Lung (tissue), 12 donors: ENCODE data around the gene ZNRF2. TPM values are rescaled to one million over a fixed set of nuclear protein-coding genes. Genes with fewer than 3 reads are reported as not detected.
"Not testable (repeated sequence)": the region's sequence is repeated elsewhere in the genome, so short reads cannot be mapped to it uniquely, and the experiment has no call there.

Experiments
- ATAC-seq: fragments of 200-7000 bp; cut with Tn5 transposase; one replicate; pipeline ENCODE4 v1.9.1; 2020; ENCODE audit warnings: moderate number of reproducible peaks; ENCODE audit not compliant: insufficient read depth, low FRiP score
- DNase-seq, 3 donors: peaks; one replicate each; pipeline ENCODE4 v3.0.0-alpha.2; 2013 to 2017
- H3K27ac ChIP-seq, 2 donors: one replicate each; pipeline ENCODE4 v1.5.1; 2013; ENCODE audit warnings: mild to moderate bottlenecking in 2 of 2, moderate library complexity in 2 of 2, control low read depth in 1 of 2, inconsistent platforms in 1 of 2, low read depth in 1 of 2, low read length in 1 of 2
- H3K27me3 ChIP-seq, 3 donors: one replicate each; pipeline ENCODE4 v1.5.1; 2013; ENCODE audit warnings: low read length in 2 of 3; ENCODE audit not compliant: control insufficient read depth in 3 of 3, insufficient read depth in 3 of 3
- H3K36me3 ChIP-seq, 4 donors: one replicate each; pipeline ENCODE4 v1.5.1; 2013; ENCODE audit warnings: low read length in 4 of 4, mild to moderate bottlenecking in 1 of 4, moderate library complexity in 1 of 4; ENCODE audit not compliant: control insufficient read depth in 4 of 4, insufficient read depth in 4 of 4
- H3K4me1 ChIP-seq, 5 donors: one replicate each; pipeline ENCODE4 v1.5.1; 2013; ENCODE audit warnings: low read length in 5 of 5, mild to moderate bottlenecking in 2 of 5, moderate library complexity in 1 of 5; ENCODE audit not compliant: control insufficient read depth in 5 of 5, insufficient read depth in 5 of 5
- H3K4me3 ChIP-seq: one replicate; pipeline ENCODE4 v1.5.1; 2013; ENCODE audit warnings: mild to moderate bottlenecking, control low read depth, moderate library complexity
- H3K9ac ChIP-seq, 2 donors: one replicate each; pipeline ENCODE4 v1.5.1; 2013; ENCODE audit warnings: low read length in 2 of 2, control low read depth in 1 of 2; ENCODE audit not compliant: insufficient read depth in 1 of 2
- H3K9me3 ChIP-seq, 4 donors: one replicate each; pipeline ENCODE4 v1.5.1; 2013; ENCODE audit warnings: low read length in 3 of 4, mild to moderate bottlenecking in 1 of 4, moderate library complexity in 1 of 4; ENCODE audit not compliant: control insufficient read depth in 4 of 4, insufficient read depth in 3 of 4
- WGBS, 2 donors: extraction: QIAGEN DNeasy Blood & Tissue Kit; methylation state at CpG; one replicate each; pipeline ENCODE4 v1.1.7; 2013; 5-methylcytosine and 5-hydroxymethylcytosine counted together
- polyA plus RNA-seq, 2 donors: library from polyadenylated mRNA; stranded (reverse); fragments of 200-250 nt; gene quantifications; one replicate each; pipeline ENCODE4 v1.2.1, GENCODE V29; 2013
- total RNA-seq, 2 donors: library from RNA; depleted of rRNA in 1 of 2; stranded (reverse); fragments of >200 nt in 1 of 2; gene quantifications; one replicate each; pipeline ENCODE4 v1.2.1, GENCODE V29; 2014 to 2021
- TF ChIP-seq, protein P1 (sequence below): IDR thresholded peaks from 2 replicates; pipeline ENCODE4 v1.5.1; 2012; ENCODE audit warnings: mild to moderate bottlenecking; ENCODE audit errors: control extremely low read depth, extremely low read depth
- donor health status: control.
- donor health status: control.
- donor health status: Bipolar disorder and iron deficiency.
- donor health status: healthy.
- donor health status: DM: yes; HTN: yes; CAD: no.

ZNRF2 gene
- total and polyA plus RNA-seq, 4 donors = 5.9 to 27.6 (median 15.4) TPM

- ATAC-seq (no peak), DNase-seq (peak; percentile 28 to 58 (median 56))
- WGBS, 2 donors = 0% methylated on average over 41 to 79 of the region's 79 CpGs
- H3K27ac ChIP-seq = peak overlapping the region; percentile 100
- H3K9me3 ChIP-seq = no peaks in the 10 kb centered on the region
- TF ChIP-seq, protein P1, sequence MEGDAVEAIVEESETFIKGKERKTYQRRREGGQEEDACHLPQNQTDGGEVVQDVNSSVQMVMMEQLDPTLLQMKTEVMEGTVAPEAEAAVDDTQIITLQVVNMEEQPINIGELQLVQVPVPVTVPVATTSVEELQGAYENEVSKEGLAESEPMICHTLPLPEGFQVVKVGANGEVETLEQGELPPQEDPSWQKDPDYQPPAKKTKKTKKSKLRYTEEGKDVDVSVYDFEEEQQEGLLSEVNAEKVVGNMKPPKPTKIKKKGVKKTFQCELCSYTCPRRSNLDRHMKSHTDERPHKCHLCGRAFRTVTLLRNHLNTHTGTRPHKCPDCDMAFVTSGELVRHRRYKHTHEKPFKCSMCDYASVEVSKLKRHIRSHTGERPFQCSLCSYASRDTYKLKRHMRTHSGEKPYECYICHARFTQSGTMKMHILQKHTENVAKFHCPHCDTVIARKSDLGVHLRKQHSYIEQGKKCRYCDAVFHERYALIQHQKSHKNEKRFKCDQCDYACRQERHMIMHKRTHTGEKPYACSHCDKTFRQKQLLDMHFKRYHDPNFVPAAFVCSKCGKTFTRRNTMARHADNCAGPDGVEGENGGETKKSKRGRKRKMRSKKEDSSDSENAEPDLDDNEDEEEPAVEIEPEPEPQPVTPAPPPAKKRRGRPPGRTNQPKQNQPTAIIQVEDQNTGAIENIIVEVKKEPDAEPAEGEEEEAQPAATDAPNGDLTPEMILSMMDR = no peak
- H3K9ac ChIP-seq = peak overlapping the region in 1 of 2 donors; percentile 65
- peak overlapping the region; percentile 84 for H3K4me3 ChIP-seq
- no peaks in the 10 kb centered on the region for H3K27me3 ChIP-seq
- H3K4me1 ChIP-seq = peaks cover 0 to 3% (median 0%) of the 10 kb centered on the region in 5 donors
- H3K36me3 ChIP-seq = no peaks in the 10 kb centered on the region
Measured at GRCh38 chr7:30285536-30286284, 1.3 kb downstream of the ZNRF2 start.

- H3K4me1 ChIP-seq = peaks cover 0 to 3% (median 0%) of the 10 kb centered on the region in 5 donors
- no peaks in the 10 kb centered on the region for H3K9me3 ChIP-seq
- DNase-seq (peak in 1 of 3 donors; percentile 33), ATAC-seq (no peak)
- H3K4me3 ChIP-seq = no peak overlapping the region
- 76 to 85% methylated on average over 11 of the region's 11 CpGs for WGBS, 2 donors
- TF ChIP-seq, protein P1 = no peak
- H3K36me3 ChIP-seq = no peaks in the 10 kb centered on the region
- no peaks in the 10 kb centered on the region for H3K27me3 ChIP-seq
- no peak overlapping the region for H3K9ac ChIP-seq
- no peak overlapping the region for H3K27ac ChIP-seq
Measured at GRCh38 chr7:30286749-30287148, 2.4 kb downstream of the ZNRF2 start.

DNA sequence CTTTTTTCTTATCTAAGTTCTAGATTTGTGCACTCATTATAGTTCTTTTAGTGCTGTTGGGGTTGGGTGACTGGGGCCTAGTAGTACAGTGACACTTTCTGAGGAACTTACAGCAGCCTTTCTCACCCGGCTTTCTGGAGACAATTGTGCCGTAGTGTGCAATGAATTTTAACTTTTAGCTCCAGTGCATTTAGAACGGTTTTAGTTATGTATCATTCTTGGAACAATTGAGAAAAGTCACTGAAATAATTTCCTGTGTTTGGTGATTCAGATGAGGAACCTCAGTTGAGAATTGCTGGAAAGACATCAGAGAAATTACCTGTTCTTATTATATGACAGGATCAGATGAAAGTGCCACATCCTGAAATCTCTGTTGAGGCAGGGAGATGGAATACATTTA lies 3.2 kb downstream of the ZNRF2 start:
- not testable (repeated sequence) for H3K27ac ChIP-seq, ATAC-seq, H3K9ac ChIP-seq, H3K27me3 ChIP-seq, H3K36me3 ChIP-seq, H3K4me3 ChIP-seq, H3K4me1 ChIP-seq, DNase-seq, H3K9me3 ChIP-seq
- 46 to 47% methylated on average over 3 of the region's 3 CpGs for WGBS, 2 donors

- DNase-seq, H3K4me1 ChIP-seq, H3K9me3 ChIP-seq, H3K36me3 ChIP-seq, H3K9ac ChIP-seq, H3K27me3 ChIP-seq, ATAC-seq, H3K4me3 ChIP-seq, H3K27ac ChIP-seq: not testable (repeated sequence)
- WGBS, 2 donors = 91 to 97% methylated on average over 2 of the region's 2 CpGs
Measured at GRCh38 chr7:30289634-30290033, 5.2 kb downstream of the ZNRF2 start.

- not testable (repeated sequence) for H3K9me3 ChIP-seq, H3K4me3 ChIP-seq, H3K36me3 ChIP-seq, ATAC-seq, DNase-seq, H3K27me3 ChIP-seq, H3K9ac ChIP-seq, H3K27ac ChIP-seq, H3K4me1 ChIP-seq
- WGBS, 2 donors = 47 to 61% methylated on average over 3 of the region's 3 CpGs
Measured at GRCh38 chr7:30290317-30290716, 5.9 kb downstream of the ZNRF2 start.

GRCh38 chr7:30292416-30293038 lies 8.1 kb downstream of the ZNRF2 start:
- not testable (repeated sequence) for H3K36me3 ChIP-seq, H3K4me3 ChIP-seq, DNase-seq, H3K27me3 ChIP-seq, H3K9ac ChIP-seq, H3K9me3 ChIP-seq, H3K27ac ChIP-seq, ATAC-seq, H3K4me1 ChIP-seq
- WGBS, 2 donors = 93 to 95% methylated on average over 3 of the region's 3 CpGs

DNA sequence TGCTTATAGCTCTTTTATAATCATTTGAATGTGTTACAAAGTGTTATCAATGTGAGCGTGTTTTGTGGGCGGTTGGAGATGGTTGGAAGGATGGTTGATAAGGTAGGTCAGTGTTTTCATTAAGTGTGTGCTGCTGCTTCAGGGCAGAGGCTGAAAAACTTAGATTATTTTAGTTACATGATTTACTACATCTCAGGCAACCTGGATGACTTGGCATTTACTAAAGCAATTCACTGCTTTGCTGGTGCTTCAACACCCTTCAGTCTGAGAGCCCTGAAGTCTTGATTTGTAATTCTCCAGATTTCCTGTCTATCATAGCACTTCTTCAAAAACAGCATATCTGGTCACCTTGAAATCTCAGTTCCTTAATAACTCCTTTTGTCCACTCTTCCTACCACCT lies 11.9 kb downstream of the ZNRF2 start:
- not testable (repeated sequence) for H3K36me3 ChIP-seq, H3K27ac ChIP-seq
- 52 to 67% methylated on average over 2 of the region's 2 CpGs for WGBS, 2 donors

More for the DNA sequence above, 11.9 kb downstream of the ZNRF2 start:
- not testable (repeated sequence) for ATAC-seq, H3K9me3 ChIP-seq, H3K9ac ChIP-seq, H3K4me1 ChIP-seq, H3K4me3 ChIP-seq, H3K27me3 ChIP-seq, DNase-seq
